ENCODE data around the gene TPD52L2. TPM values are rescaled to one million over a fixed set of nuclear protein-coding genes. Genes with fewer than 3 reads are reported as not detected.

The TPD52L2 gene
- total and polyA plus RNA-seq, 7 donors = 71.7 to 109 (median 84.7) TPM

DNA sequence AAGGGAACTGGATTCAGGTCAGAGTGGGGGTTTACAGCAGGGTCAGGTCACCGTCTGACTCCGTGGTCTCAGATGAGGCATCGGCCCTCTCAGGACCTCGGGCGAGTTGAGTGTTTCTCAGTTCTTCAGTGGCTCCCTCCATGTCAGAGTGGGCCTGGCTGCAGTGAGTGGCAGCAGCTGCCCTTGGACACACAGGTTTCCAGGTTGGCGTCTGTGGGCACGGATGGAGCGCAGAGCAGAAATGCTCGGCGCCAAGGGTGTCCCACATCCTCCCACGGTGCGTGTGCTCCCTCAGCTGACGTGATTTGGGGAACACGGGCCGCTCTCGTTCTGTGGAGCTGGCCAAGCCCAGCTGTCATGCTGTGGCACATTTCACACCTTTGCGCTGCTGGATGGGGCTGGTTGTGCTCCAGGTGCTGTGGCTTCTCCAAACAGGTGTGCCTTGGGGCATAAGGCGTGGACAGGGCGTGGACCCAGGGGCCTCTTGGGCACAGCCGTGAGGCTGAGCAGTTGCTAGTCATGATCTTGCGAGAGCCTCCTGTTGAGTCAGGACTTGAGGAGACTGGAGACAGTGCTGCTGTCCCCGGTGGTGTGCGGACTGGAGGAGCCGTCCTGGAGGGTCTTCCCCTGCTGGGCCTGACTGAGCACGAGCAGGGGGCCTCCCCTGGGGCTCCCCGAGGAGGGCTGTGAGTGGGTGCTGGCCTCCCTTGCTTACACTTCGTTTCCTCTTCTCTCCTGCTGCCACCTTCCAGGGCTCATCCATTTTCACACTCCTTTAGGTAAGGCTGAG is 20.4 kb downstream of the TPD52L2 start:
- no peak for TF ChIP-seq EP300 (IDR thresholded peaks at IDR 0.05)
- no peak for TF ChIP-seq POLR2AphosphoS5 (IDR thresholded peaks at IDR 0.05)
- no peak for TF ChIP-seq POLR2A (IDR thresholded peaks at IDR 0.05)
- TF ChIP-seq, protein P1, sequence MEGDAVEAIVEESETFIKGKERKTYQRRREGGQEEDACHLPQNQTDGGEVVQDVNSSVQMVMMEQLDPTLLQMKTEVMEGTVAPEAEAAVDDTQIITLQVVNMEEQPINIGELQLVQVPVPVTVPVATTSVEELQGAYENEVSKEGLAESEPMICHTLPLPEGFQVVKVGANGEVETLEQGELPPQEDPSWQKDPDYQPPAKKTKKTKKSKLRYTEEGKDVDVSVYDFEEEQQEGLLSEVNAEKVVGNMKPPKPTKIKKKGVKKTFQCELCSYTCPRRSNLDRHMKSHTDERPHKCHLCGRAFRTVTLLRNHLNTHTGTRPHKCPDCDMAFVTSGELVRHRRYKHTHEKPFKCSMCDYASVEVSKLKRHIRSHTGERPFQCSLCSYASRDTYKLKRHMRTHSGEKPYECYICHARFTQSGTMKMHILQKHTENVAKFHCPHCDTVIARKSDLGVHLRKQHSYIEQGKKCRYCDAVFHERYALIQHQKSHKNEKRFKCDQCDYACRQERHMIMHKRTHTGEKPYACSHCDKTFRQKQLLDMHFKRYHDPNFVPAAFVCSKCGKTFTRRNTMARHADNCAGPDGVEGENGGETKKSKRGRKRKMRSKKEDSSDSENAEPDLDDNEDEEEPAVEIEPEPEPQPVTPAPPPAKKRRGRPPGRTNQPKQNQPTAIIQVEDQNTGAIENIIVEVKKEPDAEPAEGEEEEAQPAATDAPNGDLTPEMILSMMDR (IDR thresholded peaks at IDR 0.05) = no peak
- H3K4me1 ChIP-seq = no peaks in the 10 kb centered on the region
- no peak for DNase-seq
- no peak overlapping the region for H3K4me3 ChIP-seq
- 79 to 87% methylated on average over 27 of the region's 27 CpGs for WGBS, 2 donors
- intact Hi-C loops (cut with DNase I) = no loop called here
- no peaks in the 10 kb centered on the region for H3K27me3 ChIP-seq
- H3K27ac ChIP-seq = no peak overlapping the region
- H3K9me3 ChIP-seq = no peaks in the 10 kb centered on the region
- H3K36me3 ChIP-seq = peaks cover 22 to 90% (median 57%) of the 10 kb centered on the region in 4 donors

DNA sequence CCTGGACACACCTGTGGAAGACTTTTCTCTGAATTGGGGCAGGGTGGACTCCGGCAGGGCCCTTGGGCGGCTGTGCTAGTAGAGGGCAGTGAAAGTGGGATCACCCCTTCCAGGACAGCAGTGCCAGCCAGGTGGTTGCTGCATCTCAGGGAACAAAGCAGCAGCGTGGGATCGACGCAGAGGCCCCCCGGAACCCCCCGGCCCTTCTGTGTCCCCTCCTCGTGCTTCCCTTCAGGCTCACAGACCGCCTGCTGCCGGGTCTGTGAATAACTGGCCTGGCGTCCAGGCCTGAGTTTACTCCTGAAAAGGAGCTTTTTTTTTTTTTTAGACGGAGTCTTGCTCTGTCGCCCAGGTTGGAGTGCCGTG is 21.0 kb downstream of the TPD52L2 start:
- DNase-seq = no peak
- H3K9me3 ChIP-seq = no peaks in the 10 kb centered on the region
- 96 to 97% methylated on average over 14 of the region's 14 CpGs for WGBS, 2 donors
- H3K4me3 ChIP-seq = no peak overlapping the region
- no peaks in the 10 kb centered on the region for H3K27me3 ChIP-seq
- no peaks in the 10 kb centered on the region for H3K4me1 ChIP-seq
- TF ChIP-seq POLR2AphosphoS5 (IDR thresholded peaks at IDR 0.05) = no peak
- TF ChIP-seq, protein P1 (IDR thresholded peaks at IDR 0.05) = no peak
- TF ChIP-seq POLR2A (IDR thresholded peaks at IDR 0.05) = no peak
- TF ChIP-seq EP300 (IDR thresholded peaks at IDR 0.05) = no peak
- peaks cover 22 to 92% (median 63%) of the 10 kb centered on the region in 4 donors for H3K36me3 ChIP-seq
- intact Hi-C loops (cut with DNase I) = no loop called here
- no peak overlapping the region for H3K27ac ChIP-seq

DNA sequence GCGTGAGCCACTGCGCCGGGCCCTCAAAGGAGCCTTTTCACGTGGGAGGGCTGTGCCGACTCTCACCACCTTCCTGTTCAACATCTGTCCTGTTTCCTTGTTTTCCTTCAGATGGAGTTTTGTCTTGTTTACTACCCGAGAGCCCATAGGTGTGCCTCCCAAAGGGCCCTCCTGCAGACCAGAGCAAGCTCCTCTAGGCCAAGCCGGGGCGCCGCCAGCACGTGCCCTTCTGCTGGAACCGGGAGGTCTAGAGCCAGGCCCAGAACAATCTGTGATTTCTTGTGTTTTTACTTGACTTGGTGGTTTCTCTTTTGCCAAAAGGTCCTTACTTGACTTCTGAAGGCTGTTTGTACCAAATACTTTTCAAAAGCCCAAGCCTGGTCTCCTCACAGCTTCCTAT is 21.9 kb downstream of the TPD52L2 start:
- H3K27ac ChIP-seq = no peak overlapping the region
- TF ChIP-seq, protein P1 (IDR thresholded peaks at IDR 0.05) = no peak
- no peak for TF ChIP-seq POLR2AphosphoS5 (IDR thresholded peaks at IDR 0.05)
- TF ChIP-seq POLR2A (IDR thresholded peaks at IDR 0.05) = no peak
- TF ChIP-seq EP300 (IDR thresholded peaks at IDR 0.05) = no peak
- DNase-seq = no peak
- no peak overlapping the region for H3K4me3 ChIP-seq
- intact Hi-C loops (cut with DNase I) = no loop called here
- WGBS, 2 donors = 94% methylated on average over 11 of the region's 11 CpGs
- H3K9me3 ChIP-seq = no peaks in the 10 kb centered on the region
- H3K36me3 ChIP-seq = peaks cover 22 to 95% (median 66%) of the 10 kb centered on the region in 4 donors
- H3K4me1 ChIP-seq = no peaks in the 10 kb centered on the region
- no peaks in the 10 kb centered on the region for H3K27me3 ChIP-seq

GRCh38 chr20:63889241-63890200 is 24.5 kb downstream of the TPD52L2 start:
- DNase-seq = no peak
- no peak overlapping the region for H3K4me3 ChIP-seq
- H3K4me1 ChIP-seq = peaks cover 0 to 9% (median 6%) of the 10 kb centered on the region in 4 donors
- H3K27me3 ChIP-seq = no peaks in the 10 kb centered on the region
- WGBS, 2 donors = 90 to 93% methylated on average over 25 of the region's 25 CpGs
- intact Hi-C loops (cut with DNase I) = no loop called here
- H3K9me3 ChIP-seq = no peaks in the 10 kb centered on the region
- TF ChIP-seq POLR2A (IDR thresholded peaks at IDR 0.05) (no peak), EP300 (IDR thresholded peaks at IDR 0.05) (no peak), POLR2AphosphoS5 (IDR thresholded peaks at IDR 0.05) (no peak)
- TF ChIP-seq, protein P1 (IDR thresholded peaks at IDR 0.05) = no peak
- H3K36me3 ChIP-seq = peaks cover 11 to 71% (median 47%) of the 10 kb centered on the region in 4 donors
- H3K27ac ChIP-seq = no peak overlapping the region
